ENCODE results near the gene DLEC1.

DLEC1 gene

DNA sequence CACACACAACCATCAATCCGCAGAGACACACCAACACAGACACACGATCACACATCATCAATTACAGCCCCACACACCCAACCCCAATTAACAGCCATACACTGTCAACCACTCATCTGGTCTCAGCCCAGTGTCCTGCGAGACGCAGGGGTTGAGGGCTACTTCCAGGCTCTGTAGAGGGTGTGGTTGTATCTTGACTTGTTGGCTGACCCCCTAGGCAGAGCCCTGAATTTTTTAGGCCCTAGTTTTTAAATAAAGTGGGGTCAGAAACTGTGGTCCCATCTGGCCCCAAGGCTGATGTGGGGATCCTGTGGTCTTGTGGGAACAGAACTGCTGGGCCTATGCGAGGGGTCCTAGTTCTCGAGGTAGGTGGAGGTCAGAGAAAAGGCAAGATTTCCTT is 39.2 kb upstream of the DLEC1 start:
- H3K36me3 ChIP-seq (ENCODE audit: insufficient read depth, low read length) = peaks cover 15% of the 10 kb centered on the region; the same call in 1 of the 2 replicates
- H3K9ac ChIP-seq (ENCODE audit: low read depth, low read length, poor library complexity, severe bottlenecking) = no peak overlapping the region
- H3K9me3 ChIP-seq (ENCODE audit: insufficient read depth, low read depth, low read length) = no peaks in the 10 kb centered on the region
- no peak overlapping the region for H2AFZ ChIP-seq (ENCODE audit: low read length)
- H3K4me1 ChIP-seq (ENCODE audit: insufficient read depth, low read length, poor library complexity, severe bottlenecking) = peaks cover 10% of the 10 kb centered on the region
- H3F3A ChIP-seq (ENCODE audit: low read depth) = no peaks in the 10 kb centered on the region
- no peaks in the 10 kb centered on the region for H3K9me2 ChIP-seq (replicated peaks; ENCODE audit: low read depth, low read length)
- TF ChIP-seq EZH2phosphoT487 (IDR thresholded peaks at IDR 0.05; ENCODE audit: borderline replicate concordance) = no peak
- TF ChIP-seq, protein P1, sequence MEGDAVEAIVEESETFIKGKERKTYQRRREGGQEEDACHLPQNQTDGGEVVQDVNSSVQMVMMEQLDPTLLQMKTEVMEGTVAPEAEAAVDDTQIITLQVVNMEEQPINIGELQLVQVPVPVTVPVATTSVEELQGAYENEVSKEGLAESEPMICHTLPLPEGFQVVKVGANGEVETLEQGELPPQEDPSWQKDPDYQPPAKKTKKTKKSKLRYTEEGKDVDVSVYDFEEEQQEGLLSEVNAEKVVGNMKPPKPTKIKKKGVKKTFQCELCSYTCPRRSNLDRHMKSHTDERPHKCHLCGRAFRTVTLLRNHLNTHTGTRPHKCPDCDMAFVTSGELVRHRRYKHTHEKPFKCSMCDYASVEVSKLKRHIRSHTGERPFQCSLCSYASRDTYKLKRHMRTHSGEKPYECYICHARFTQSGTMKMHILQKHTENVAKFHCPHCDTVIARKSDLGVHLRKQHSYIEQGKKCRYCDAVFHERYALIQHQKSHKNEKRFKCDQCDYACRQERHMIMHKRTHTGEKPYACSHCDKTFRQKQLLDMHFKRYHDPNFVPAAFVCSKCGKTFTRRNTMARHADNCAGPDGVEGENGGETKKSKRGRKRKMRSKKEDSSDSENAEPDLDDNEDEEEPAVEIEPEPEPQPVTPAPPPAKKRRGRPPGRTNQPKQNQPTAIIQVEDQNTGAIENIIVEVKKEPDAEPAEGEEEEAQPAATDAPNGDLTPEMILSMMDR (conservative IDR thresholded peaks at IDR 0.05; ENCODE audit: low read length) = no peak
- H3K4me3 ChIP-seq (ENCODE audit: low read length, poor library complexity, severe bottlenecking) = no peak overlapping the region
- H4K20me1 ChIP-seq (ENCODE audit: insufficient read depth, low read length, poor library complexity, severe bottlenecking) = no peaks in the 10 kb centered on the region
- peaks cover 11% of the 10 kb centered on the region for H3K79me2 ChIP-seq (ENCODE audit: insufficient read depth, low read length)
- H3K4me2 ChIP-seq (ENCODE audit: low read depth, low read length, poor library complexity, severe bottlenecking) = no peak overlapping the region
- H3K27me3 ChIP-seq (ENCODE audit: insufficient read depth, low read length, poor library complexity, severe bottlenecking) = no peaks in the 10 kb centered on the region

- Histone ChIP-seq H3K9ac (ENCODE audit: low read depth, low read length, poor library complexity, severe bottlenecking) (no peak overlapping the region), H3K4me1 (ENCODE audit: insufficient read depth, low read length, poor library complexity, severe bottlenecking) (peaks cover 5% of the 10 kb centered on the region), H3K36me3 (ENCODE audit: insufficient read depth, low read length) (peaks cover 15% of the 10 kb centered on the region; the same call in 1 of the 2 replicates), H3K4me3 (ENCODE audit: low read length, poor library complexity, severe bottlenecking) (no peak overlapping the region), H3F3A (ENCODE audit: low read depth) (no peaks in the 10 kb centered on the region), H2AFZ (ENCODE audit: low read length) (no peak overlapping the region), H4K20me1 (ENCODE audit: insufficient read depth, low read length, poor library complexity, severe bottlenecking) (no peaks in the 10 kb centered on the region), H3K4me2 (ENCODE audit: low read depth, low read length, poor library complexity, severe bottlenecking) (no peak overlapping the region), H3K79me2 (ENCODE audit: insufficient read depth, low read length) (peaks cover 5% of the 10 kb centered on the region), H3K9me3 (ENCODE audit: insufficient read depth, low read depth, low read length) (no peaks in the 10 kb centered on the region), H3K9me2 (replicated peaks; ENCODE audit: low read depth, low read length) (no peaks in the 10 kb centered on the region), H3K27me3 (ENCODE audit: insufficient read depth, low read length, poor library complexity, severe bottlenecking) (no peaks in the 10 kb centered on the region)
- TF ChIP-seq, protein P1 (conservative IDR thresholded peaks at IDR 0.05; ENCODE audit: low read length) = no peak
- TF ChIP-seq EZH2phosphoT487 (IDR thresholded peaks at IDR 0.05; ENCODE audit: borderline replicate concordance) = no peak
Observed at GRCh38 chr3:38000242-38000916, 38.6 kb upstream of the DLEC1 start.

GRCh38 chr3:38000965-38001455 is 38.0 kb upstream of the DLEC1 start:
- Histone ChIP-seq H3K9ac (ENCODE audit: low read depth, low read length, poor library complexity, severe bottlenecking) (no peak overlapping the region), H3K4me1 (ENCODE audit: insufficient read depth, low read length, poor library complexity, severe bottlenecking) (no peaks in the 10 kb centered on the region), H3K36me3 (ENCODE audit: insufficient read depth, low read length) (peaks cover 15% of the 10 kb centered on the region; the same call in 1 of the 2 replicates), H3K4me2 (ENCODE audit: low read depth, low read length, poor library complexity, severe bottlenecking) (no peak overlapping the region), H3K27me3 (ENCODE audit: insufficient read depth, low read length, poor library complexity, severe bottlenecking) (no peaks in the 10 kb centered on the region), H3F3A (ENCODE audit: low read depth) (no peaks in the 10 kb centered on the region), H3K79me2 (ENCODE audit: insufficient read depth, low read length) (no peaks in the 10 kb centered on the region), H4K20me1 (ENCODE audit: insufficient read depth, low read length, poor library complexity, severe bottlenecking) (no peaks in the 10 kb centered on the region), H2AFZ (ENCODE audit: low read length) (no peak overlapping the region), H3K9me3 (ENCODE audit: insufficient read depth, low read depth, low read length) (no peaks in the 10 kb centered on the region), H3K9me2 (replicated peaks; ENCODE audit: low read depth, low read length) (no peaks in the 10 kb centered on the region), H3K4me3 (ENCODE audit: low read length, poor library complexity, severe bottlenecking) (no peak overlapping the region)
- TF ChIP-seq, protein P1 (conservative IDR thresholded peaks at IDR 0.05; ENCODE audit: low read length) = no peak
- TF ChIP-seq EZH2phosphoT487 (IDR thresholded peaks at IDR 0.05; ENCODE audit: borderline replicate concordance) = no peak

Data from Loucy (cell line).